SH-SY5Y (cell line): ENCODE data around the gene PDS5A.

ENCODE experiments used
- GATA2 ChIP-seq: IDR thresholded peaks from 2 replicates; pipeline ENCODE4 v1.6.1; 2011; ENCODE audit warnings: mild to moderate bottlenecking, low read depth, low read length
- GATA3 ChIP-seq: IDR thresholded peaks from 2 replicates; pipeline ENCODE4 v1.6.1; 2011; ENCODE audit warnings: low read depth, mild to moderate bottlenecking, low read length, moderate library complexity

GRCh38 chr4:39936565-39937418 is 40.9 kb downstream of the PDS5A start:
- TF ChIP-seq GATA3: no peak
- no peak for TF ChIP-seq GATA2
